Astrocyte of the spinal cord (primary cell): ENCODE data around the gene SPRR1A.

ENCODE experiments used
- DNase-seq: peaks from one replicate; pipeline ENCODE4 v3.0.0; 2011; ENCODE audit warnings: low read depth, low spot score
- H3K4me3 ChIP-seq: 2 replicates; pipeline ENCODE4 v1.5.1; 2011; ENCODE audit warnings: low read depth, mild to moderate bottlenecking, low read length, moderate library complexity
- in situ Hi-C: cut with HindIII; loops from 2 replicates; pipeline ENCODE4 v1.10.0; 2017; ENCODE audit warnings: low sequenced_read_pairs
- TF ChIP-seq, protein P1 (sequence below): IDR thresholded peaks from 2 replicates; pipeline ENCODE4 v1.5.1; 2012; ENCODE audit warnings: low read depth, mild to moderate bottlenecking, low read length, inconsistent platforms

SPRR1A gene

DNA sequence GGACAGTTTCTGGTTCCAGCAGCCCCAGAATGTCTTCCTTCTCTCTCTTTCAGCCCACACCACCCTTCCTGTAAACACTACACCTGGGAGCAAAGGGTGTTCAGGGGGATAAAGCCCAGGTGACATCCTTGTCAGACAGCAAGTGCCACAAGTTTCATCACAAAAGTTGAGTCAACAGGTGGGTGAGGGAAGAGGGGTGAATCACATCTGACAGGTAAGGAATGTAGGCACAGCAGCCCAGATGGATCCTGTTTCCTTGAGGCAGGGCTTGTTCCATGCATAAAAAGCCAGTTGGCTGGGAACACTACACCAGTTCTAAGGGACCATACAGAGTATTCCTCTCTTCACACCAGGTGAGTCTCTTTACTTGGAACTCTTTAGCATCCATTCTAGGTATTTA lies 47.0 kb downstream of the SPRR1A start, which contains the start of gene SPRR1B:
TSS of gene SPRR1B (plus strand) at position 309 of the 400 bp plus-strand sequence. CDS start 1,143 bp downstream, outside the sequence.
- no peak for DNase-seq
- in situ Hi-C loops, result no loop called here
- H3K4me3 ChIP-seq, result no peak within 1 kb of the TSS
- TF ChIP-seq, protein P1, sequence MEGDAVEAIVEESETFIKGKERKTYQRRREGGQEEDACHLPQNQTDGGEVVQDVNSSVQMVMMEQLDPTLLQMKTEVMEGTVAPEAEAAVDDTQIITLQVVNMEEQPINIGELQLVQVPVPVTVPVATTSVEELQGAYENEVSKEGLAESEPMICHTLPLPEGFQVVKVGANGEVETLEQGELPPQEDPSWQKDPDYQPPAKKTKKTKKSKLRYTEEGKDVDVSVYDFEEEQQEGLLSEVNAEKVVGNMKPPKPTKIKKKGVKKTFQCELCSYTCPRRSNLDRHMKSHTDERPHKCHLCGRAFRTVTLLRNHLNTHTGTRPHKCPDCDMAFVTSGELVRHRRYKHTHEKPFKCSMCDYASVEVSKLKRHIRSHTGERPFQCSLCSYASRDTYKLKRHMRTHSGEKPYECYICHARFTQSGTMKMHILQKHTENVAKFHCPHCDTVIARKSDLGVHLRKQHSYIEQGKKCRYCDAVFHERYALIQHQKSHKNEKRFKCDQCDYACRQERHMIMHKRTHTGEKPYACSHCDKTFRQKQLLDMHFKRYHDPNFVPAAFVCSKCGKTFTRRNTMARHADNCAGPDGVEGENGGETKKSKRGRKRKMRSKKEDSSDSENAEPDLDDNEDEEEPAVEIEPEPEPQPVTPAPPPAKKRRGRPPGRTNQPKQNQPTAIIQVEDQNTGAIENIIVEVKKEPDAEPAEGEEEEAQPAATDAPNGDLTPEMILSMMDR, result no peak

GRCh38 chr1:153032073-153032472 lies 48.2 kb downstream of the SPRR1A start:
- TF ChIP-seq, protein P1, result no peak
- in situ Hi-C loops, result no loop called here
- no peak overlapping the region for H3K4me3 ChIP-seq
- no peak for DNase-seq

DNA sequence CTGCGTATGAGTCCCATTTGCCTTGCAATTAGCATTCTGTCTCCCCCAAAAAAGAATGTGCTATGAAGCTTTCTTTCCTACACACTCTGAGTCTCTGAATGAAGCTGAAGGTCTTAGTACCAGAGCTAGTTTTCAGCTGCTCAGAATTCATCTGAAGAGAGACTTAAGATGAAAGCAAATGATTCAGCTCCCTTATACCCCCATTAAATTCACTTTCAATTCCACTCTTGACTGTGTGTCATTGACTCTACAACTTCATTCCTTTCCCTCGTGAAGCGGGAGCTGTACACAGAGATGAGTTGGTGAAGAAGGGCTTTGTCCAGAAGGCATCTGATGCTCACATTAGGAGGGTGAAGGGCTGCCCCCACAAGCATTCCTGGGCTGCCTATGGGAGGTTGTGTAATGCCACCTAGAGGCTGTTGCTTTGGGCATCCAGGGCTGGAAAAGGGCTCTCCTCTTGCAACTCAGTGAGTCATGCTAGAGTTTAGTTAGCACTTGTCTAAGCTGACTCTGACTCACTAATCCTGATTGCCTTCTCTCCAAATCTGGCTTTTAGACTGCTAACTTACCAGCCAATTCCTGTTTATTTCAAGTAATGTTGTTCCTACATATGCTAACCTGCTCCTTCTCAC lies 48.9 kb downstream of the SPRR1A start:
- peak; percentile 50 for DNase-seq
- H3K4me3 ChIP-seq, result no peak overlapping the region
- in situ Hi-C loops, result no loop called here
- TF ChIP-seq, protein P1, result peak; percentile 36

DNA sequence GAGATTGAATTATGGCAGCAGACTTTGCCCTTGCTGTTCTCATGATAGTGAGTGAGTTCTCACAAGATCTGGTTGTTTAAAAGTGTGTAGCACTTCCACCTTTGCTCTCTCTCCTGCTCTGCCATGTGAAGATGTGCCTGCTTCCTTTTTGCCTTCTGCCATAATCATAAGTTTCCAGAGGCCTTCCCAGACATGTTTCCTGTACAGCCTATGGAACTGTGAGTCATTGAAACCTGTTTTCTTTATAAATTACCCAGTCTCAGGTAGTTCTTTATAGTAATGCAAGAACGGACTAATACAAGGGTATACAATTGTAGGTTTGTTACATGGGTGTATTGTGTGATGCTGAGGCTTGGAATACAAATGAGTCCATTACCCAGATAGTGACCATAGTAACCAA lies 51.3 kb downstream of the SPRR1A start:
- TF ChIP-seq, protein P1, result no peak
- no peak overlapping the region for H3K4me3 ChIP-seq
- DNase-seq, result no peak
- in situ Hi-C loops, result no loop called here
